ENCODE measurements around the gene TMEM184A.

GRCh38 chr7:1555046-1555812 is 776 bp downstream of the TMEM184A start:
- TF ChIP-seq POLR2AphosphoS5 (IDR thresholded peaks at IDR 0.05) = no peak
- no peak for TF ChIP-seq CTCF (IDR thresholded peaks at IDR 0.05)
- TF ChIP-seq EP300 (IDR thresholded peaks at IDR 0.05) = no peak
